ENCODE results near the gene SAMD4A.

DNA sequence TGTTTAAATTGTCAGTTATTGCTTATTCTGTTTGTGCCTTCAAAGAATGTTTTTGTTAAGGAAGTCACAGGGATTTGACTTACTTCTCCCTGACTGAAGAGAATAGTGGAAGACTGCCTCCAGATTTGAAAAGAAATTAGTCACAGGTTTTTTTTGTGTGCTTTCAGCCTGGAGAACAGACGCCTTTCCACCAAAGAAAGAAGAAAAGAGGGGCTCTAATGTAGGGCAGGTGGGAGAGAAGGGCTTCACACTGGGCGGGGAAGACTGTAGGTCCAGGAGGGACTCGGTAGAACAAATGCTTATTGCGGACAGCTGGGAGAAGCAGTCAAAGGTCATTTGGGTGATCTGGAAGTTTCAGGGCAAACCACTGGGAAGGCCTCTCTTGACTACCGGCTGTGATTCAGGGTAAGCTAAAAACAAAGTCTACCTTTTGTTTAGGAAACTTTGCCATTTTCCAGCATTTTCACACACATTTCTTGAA is 76.8 kb downstream of the SAMD4A start:
- TF ChIP-seq, protein P1, sequence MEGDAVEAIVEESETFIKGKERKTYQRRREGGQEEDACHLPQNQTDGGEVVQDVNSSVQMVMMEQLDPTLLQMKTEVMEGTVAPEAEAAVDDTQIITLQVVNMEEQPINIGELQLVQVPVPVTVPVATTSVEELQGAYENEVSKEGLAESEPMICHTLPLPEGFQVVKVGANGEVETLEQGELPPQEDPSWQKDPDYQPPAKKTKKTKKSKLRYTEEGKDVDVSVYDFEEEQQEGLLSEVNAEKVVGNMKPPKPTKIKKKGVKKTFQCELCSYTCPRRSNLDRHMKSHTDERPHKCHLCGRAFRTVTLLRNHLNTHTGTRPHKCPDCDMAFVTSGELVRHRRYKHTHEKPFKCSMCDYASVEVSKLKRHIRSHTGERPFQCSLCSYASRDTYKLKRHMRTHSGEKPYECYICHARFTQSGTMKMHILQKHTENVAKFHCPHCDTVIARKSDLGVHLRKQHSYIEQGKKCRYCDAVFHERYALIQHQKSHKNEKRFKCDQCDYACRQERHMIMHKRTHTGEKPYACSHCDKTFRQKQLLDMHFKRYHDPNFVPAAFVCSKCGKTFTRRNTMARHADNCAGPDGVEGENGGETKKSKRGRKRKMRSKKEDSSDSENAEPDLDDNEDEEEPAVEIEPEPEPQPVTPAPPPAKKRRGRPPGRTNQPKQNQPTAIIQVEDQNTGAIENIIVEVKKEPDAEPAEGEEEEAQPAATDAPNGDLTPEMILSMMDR (conservative IDR thresholded peaks at IDR 0.05) = no peak
- TF ChIP-seq EZH2 (IDR thresholded peaks at IDR 0.05; ENCODE audit: low read depth) = no peak

Data from PC-9 (cell line).